Heart left ventricle (tissue), 16 donors: ENCODE results near the gene LCLAT1. TPM values are rescaled to one million over a fixed set of nuclear protein-coding genes. Genes with fewer than 3 reads are reported as not detected.

Experiments used
- ATAC-seq, 4 donors: fragments of 200-7000 bp; cut with Tn5 transposase; one replicate each; pipeline ENCODE4 v1.9.1; 2020 to 2022; ENCODE audit warnings: moderate library complexity in 4 of 4, mild to moderate bottlenecking in 3 of 4, moderate number of reproducible peaks in 1 of 4
- DNase-seq, 5 donors: peaks; one replicate each; pipeline ENCODE4 v3.0.0-alpha.2; 2020
- H3K27ac ChIP-seq, 12 donors: fragments of 200-600 bp; sonication (generic) in 4 of 12; one replicate each; pipeline versions ENCODE4 v1.5.0 to v1.8.0; 2016 to 2022; ENCODE audit warnings: mild to moderate bottlenecking in 2 of 12
- H3K27me3 ChIP-seq, 9 donors: fragments of 200-600 bp; sonication (generic) in 2 of 9; one replicate each; pipeline versions ENCODE4 v1.5.1 to v1.8.0; 2016 to 2022; ENCODE audit warnings: mild to moderate bottlenecking in 3 of 9
- H3K36me3 ChIP-seq, 9 donors: fragments of 200-600 bp; sonication (generic) in 2 of 9; one replicate each; pipeline versions ENCODE4 v1.5.0 to v1.8.0; 2018 to 2022; ENCODE audit warnings: mild to moderate bottlenecking in 2 of 9
- H3K4me1 ChIP-seq, 12 donors: fragments of 200-600 bp; sonication (generic) in 4 of 12; one replicate each; pipeline versions ENCODE4 v1.5.0 to v1.8.0; 2016 to 2022; ENCODE audit warnings: mild to moderate bottlenecking in 3 of 12
- H3K4me3 ChIP-seq, 12 donors: fragments of 200-600 bp; sonication (generic) in 4 of 12; one replicate each; pipeline versions ENCODE4 v1.5.0 to v1.8.0; 2017 to 2022; ENCODE audit warnings: mild to moderate bottlenecking in 9 of 12, moderate library complexity in 4 of 12
- H3K9me3 ChIP-seq, 12 donors: fragments of 200-600 bp; sonication (generic) in 4 of 12; one replicate each; pipeline versions ENCODE4 v1.5.0 to v1.8.0; 2016 to 2022; ENCODE audit warnings: mild to moderate bottlenecking in 1 of 12
- CTCF ChIP-seq, 12 donors: fragments of 200-600 bp; sonication (generic) in 4 of 12; IDR thresholded peaks; one replicate each; pipeline versions ENCODE4 v1.5.0 to v1.8.0; 2018 to 2022; ENCODE audit warnings: antibody characterized with exemption in 12 of 12, mild to moderate bottlenecking in 5 of 12
- POLR2A ChIP-seq, 2 donors: fragments of 450-650 bp; IDR thresholded peaks; one replicate each; pipeline ENCODE4 v1.6.1; 2017; ENCODE audit warnings: antibody characterized with exemption in 2 of 2, mild to moderate bottlenecking in 2 of 2, moderate library complexity in 2 of 2
- WGBS, 4 donors: extraction: QIAGEN DNeasy Blood & Tissue Kit in 2 of 4; methylation state at CpG; one replicate each; pipeline versions ENCODE4 v1.1.5 to v1.1.7; 2013 to 2018; 5-methylcytosine and 5-hydroxymethylcytosine counted together
- intact Hi-C, 10 donors: fragments of 100-400 bp; cut with DNase I; formaldehyde crosslinking; loops; one replicate each; pipeline versions ENCODE4 v1.11.1 to v1.14.2; 2022
- polyA plus RNA-seq, 2 donors: library from polyadenylated mRNA; stranded (reverse); fragments of 200-250 nt; gene quantifications; one replicate each; pipeline ENCODE4 v1.2.3, GENCODE V29; 2013
- total RNA-seq, 9 donors: library from RNA; depleted of rRNA in 2 of 9; stranded (reverse); fragments of >200 nt in 2 of 9; fragmentation: NEBNext Ultra II Directional in 3 of 9; extraction: Animal tissue kit (Norgen Biotek cat#: 25700) in 3 of 9; gene quantifications; one replicate each; pipeline versions ENCODE4 v1.1.0 to v1.2.4, GENCODE V29; 2016 to 2023
- donor health status: ischemic (EF 13 %, LVEDD 7.1; RV severe dilation, severe dysfunction).
- donor health status: healthy with polysubstance abuse.
- donor health status: DM: no; HTN: yes; CAD: no.
- donor health status: DM: no; HTN: no; CAD: no.
- donor health status: ischemic (EF 25% LVEDD 6.9; RV normal size, moderate dysfunction).
- donor health status: ischemic (EF 25% LVEDD 5.7; RV mildly dilated, moderate dysfunction).
- donor health status: healthy.
- donor health status: DM: yes; HTN: yes; CAD: no.
- donor health status: ischemic (EF 35%, LVEDD 5.7; RV mildly dilated, moderate dysfunction).
- donor health status: nonischemic (EF 11% LVEDD 7.7; RV severe dilation, severe dysfunction).
- donor health status: DM: yes; HTN: yes; CAD: no.
- donor health status: PGD.
- donor health status: ischemic (EF 29% LVEDD 5.4; RV normal size, mild dysfunction).
- donor health status: nonischemic (EF 23%, LVEDD 6.1; RV moderate dilation, normal function).

LCLAT1 gene
- total and polyA plus RNA-seq, 11 donors, result 9.8 to 70.2 (median 43.8) TPM

DNA sequence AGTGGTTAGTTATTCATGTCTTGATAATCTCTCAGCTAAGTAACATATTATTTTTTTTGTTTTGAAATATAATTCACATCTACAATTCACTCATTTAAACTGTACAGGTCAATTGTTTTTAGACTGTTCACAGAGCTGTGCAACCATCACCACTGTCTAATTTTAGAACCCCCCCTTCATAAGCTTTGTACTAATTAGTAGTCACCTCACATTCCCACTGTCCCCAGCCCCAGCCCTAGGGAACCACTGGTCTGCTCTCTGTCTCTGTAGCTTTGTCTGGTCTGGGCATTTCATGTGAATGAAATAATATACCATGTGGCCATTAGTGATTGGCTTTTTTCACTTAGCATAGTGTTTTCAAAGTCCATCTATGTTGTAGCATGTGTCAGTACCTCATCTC, 55.3 kb downstream of the LCLAT1 start:
- H3K27ac ChIP-seq, result peak overlapping the region in 3 of 12 donors; percentile 28 to 64 (median 30)
- H3K4me1 ChIP-seq, result peaks cover 0 to 51% (median 31%) of the 10 kb centered on the region in 12 donors
- ATAC-seq (peak; percentile 34 to 59 (median 39)), DNase-seq (no peak)
- no peaks in the 10 kb centered on the region for H3K36me3 ChIP-seq
- peaks cover 0 to 42% (median 15%) of the 10 kb centered on the region in 12 donors for H3K9me3 ChIP-seq
- no peak overlapping the region for H3K4me3 ChIP-seq
- no peak for TF ChIP-seq CTCF (IDR thresholded peaks at IDR 0.05)
- TF ChIP-seq POLR2A (IDR thresholded peaks at IDR 0.05), result no peak
- intact Hi-C loops, result no loop called here
- H3K27me3 ChIP-seq, result no peaks in the 10 kb centered on the region

- Histone ChIP-seq H3K4me1 (peaks cover 0 to 51% (median 31%) of the 10 kb centered on the region in 12 donors), H3K4me3 (no peak overlapping the region), H3K36me3 (no peaks in the 10 kb centered on the region), H3K27ac (peak overlapping the region in 5 of 12 donors; percentile 0 to 64 (median 30)), H3K27me3 (no peaks in the 10 kb centered on the region), H3K9me3 (peaks cover 0 to 44% (median 16%) of the 10 kb centered on the region in 12 donors)
- ATAC-seq (peak in 2 of 4 donors; percentile 24 to 41), DNase-seq (no peak)
- intact Hi-C loops, result no loop called here
- 87 to 91% (median 89%) methylated on average over 2 of the region's 2 CpGs for WGBS, 4 donors
- TF ChIP-seq CTCF (IDR thresholded peaks at IDR 0.05) (peak in 6 of 12 donors; percentile 14 to 40 (median 30)), POLR2A (IDR thresholded peaks at IDR 0.05) (no peak)
These were observed 56.1 kb downstream of the LCLAT1 start for GRCh38 chr2:30503007-30503694.

DNA sequence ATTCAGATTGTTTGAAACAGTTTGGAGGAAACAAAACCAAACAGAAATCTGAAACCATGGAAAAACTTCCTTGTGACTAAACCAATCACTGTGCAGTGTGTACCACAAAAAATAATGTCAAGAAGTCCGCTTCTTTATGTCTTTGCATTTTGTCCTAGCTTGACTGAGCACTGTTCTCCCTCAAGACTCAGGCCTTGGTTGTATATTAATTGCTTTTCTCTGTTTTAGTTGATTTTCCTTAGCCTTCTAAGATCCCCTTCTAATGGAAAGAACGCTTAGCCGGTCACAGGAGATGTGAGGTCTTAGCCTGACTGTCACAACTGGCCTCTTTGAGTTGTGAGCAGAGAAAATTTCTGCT, 56.6 kb downstream of the LCLAT1 start:
- peak overlapping the region in 6 of 12 donors; percentile 0 to 64 (median 24) for H3K27ac ChIP-seq
- H3K36me3 ChIP-seq, result no peaks in the 10 kb centered on the region
- peaks cover 0 to 51% (median 31%) of the 10 kb centered on the region in 12 donors for H3K4me1 ChIP-seq
- intact Hi-C loops, result no loop called here
- WGBS, 4 donors, result 81 to 91% (median 83%) methylated on average over 3 of the region's 3 CpGs
- ATAC-seq, result peak in 1 of 4 donors; percentile 12
- no peak overlapping the region for H3K4me3 ChIP-seq
- no peaks in the 10 kb centered on the region for H3K27me3 ChIP-seq
- no peak for DNase-seq
- no peak for TF ChIP-seq POLR2A (IDR thresholded peaks at IDR 0.05)
- TF ChIP-seq CTCF (IDR thresholded peaks at IDR 0.05), result no peak
- H3K9me3 ChIP-seq, result peaks cover 0 to 42% (median 16%) of the 10 kb centered on the region in 12 donors

DNA sequence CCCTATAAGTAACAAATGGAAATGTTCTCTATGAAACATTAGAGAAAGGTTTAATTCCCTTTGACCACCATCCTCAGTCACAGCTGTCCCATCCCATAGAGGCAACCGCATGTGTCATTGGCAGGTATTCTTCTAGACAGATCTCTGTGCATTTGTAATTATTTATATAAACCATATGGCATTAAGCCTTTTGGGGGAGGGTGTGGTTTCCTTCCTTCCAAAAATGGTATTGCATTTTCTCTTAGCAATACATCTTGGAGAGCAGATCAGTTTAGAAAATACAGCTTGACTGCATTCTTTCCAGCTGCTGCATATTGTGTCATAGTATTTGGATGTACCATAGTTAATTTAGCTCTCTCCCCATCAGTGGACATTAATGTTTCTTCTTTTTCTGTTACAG, 57.7 kb downstream of the LCLAT1 start:
- H3K9me3 ChIP-seq, result peaks cover 0 to 35% (median 16%) of the 10 kb centered on the region in 12 donors
- no peak overlapping the region for H3K4me3 ChIP-seq
- peak overlapping the region in 2 of 12 donors; percentile 8 to 64 for H3K27ac ChIP-seq
- no peaks in the 10 kb centered on the region for H3K27me3 ChIP-seq
- intact Hi-C loops, result loop anchor here in 1 of 10 donors (5.0 kb wide), 1 partner anchor 42 kb away; no protein-coding TSS in a partner anchor
- 86 to 96% (median 93%) methylated on average over 1 of the region's 1 CpG for WGBS, 4 donors
- H3K36me3 ChIP-seq, result no peaks in the 10 kb centered on the region
- H3K4me1 ChIP-seq, result peaks cover 0 to 51% (median 34%) of the 10 kb centered on the region in 12 donors
- ATAC-seq (no peak), DNase-seq (no peak)
- TF ChIP-seq POLR2A (IDR thresholded peaks at IDR 0.05) (no peak), CTCF (IDR thresholded peaks at IDR 0.05) (no peak)
